Peyer's patch (tissue), 4 donors: Measurements from ENCODE around the gene S100A13. TPM values are rescaled to one million over a fixed set of nuclear protein-coding genes. Genes with fewer than 3 reads are reported as not detected.
"Not testable (repeated sequence)": the region's sequence is repeated elsewhere in the genome, so short reads cannot be mapped to it uniquely, and the experiment has no call there.

Experiments
- DNase-seq, 3 donors: peaks; one replicate each; pipeline ENCODE4 v3.0.0-alpha.2; 2017 to 2019
- H3K27ac ChIP-seq, 4 donors: fragments of 200-600 bp; sonication (generic); one replicate each; pipeline ENCODE4 v1.5.1; 2016 to 2019
- H3K27me3 ChIP-seq, 2 donors: fragments of 200-600 bp; sonication (generic); one replicate each; pipeline ENCODE4 v1.5.1; 2019
- H3K36me3 ChIP-seq, 3 donors: fragments of 200-600 bp; sonication (generic); one replicate each; pipeline ENCODE4 v1.5.1; 2016 to 2019
- H3K4me1 ChIP-seq, 4 donors: fragments of 200-600 bp; sonication (generic); one replicate each; pipeline ENCODE4 v1.5.1; 2016 to 2019
- H3K4me3 ChIP-seq, 4 donors: fragments of 200-600 bp; sonication (generic); 1 replicate in 3 of 4; 2 replicates in 1 of 4; pipeline ENCODE4 v1.5.1; 2016 to 2019; ENCODE audit warnings: mild to moderate bottlenecking in 1 of 4
- H3K9me3 ChIP-seq, 4 donors: fragments of 200-600 bp; sonication (generic); one replicate each; pipeline ENCODE4 v1.5.1; 2016 to 2019; ENCODE audit warnings: mild to moderate bottlenecking in 1 of 4
- POLR2A ChIP-seq, 2 donors: fragments of 450-650 bp; IDR thresholded peaks; one replicate each; pipeline ENCODE4 v1.5.1; 2017; ENCODE audit warnings: antibody characterized with exemption in 2 of 2, mild to moderate bottlenecking in 2 of 2, moderate library complexity in 2 of 2
- total RNA-seq, 4 donors: library from RNA; depleted of rRNA; stranded (reverse); fragments of >200 nt; gene quantifications; one replicate each; pipeline ENCODE4 v1.1.0, GENCODE V29; 2016
- TF ChIP-seq, protein P1 (sequence below), 6 experiments: fragments of 450-650 bp in 4 of 6; fragments of 200-600 bp in 2 of 6; sonication (generic) in 1 of 6; IDR thresholded peaks; one replicate each; pipeline ENCODE4 v1.5.1; 2017 to 2019; ENCODE audit warnings: antibody characterized with exemption in 6 of 6, mild to moderate bottlenecking in 3 of 6, moderate library complexity in 1 of 6

S100A13 gene
- total RNA-seq, 4 donors from 2014 or later, result 49.5 to 185 (median 52.9) TPM

DNA sequence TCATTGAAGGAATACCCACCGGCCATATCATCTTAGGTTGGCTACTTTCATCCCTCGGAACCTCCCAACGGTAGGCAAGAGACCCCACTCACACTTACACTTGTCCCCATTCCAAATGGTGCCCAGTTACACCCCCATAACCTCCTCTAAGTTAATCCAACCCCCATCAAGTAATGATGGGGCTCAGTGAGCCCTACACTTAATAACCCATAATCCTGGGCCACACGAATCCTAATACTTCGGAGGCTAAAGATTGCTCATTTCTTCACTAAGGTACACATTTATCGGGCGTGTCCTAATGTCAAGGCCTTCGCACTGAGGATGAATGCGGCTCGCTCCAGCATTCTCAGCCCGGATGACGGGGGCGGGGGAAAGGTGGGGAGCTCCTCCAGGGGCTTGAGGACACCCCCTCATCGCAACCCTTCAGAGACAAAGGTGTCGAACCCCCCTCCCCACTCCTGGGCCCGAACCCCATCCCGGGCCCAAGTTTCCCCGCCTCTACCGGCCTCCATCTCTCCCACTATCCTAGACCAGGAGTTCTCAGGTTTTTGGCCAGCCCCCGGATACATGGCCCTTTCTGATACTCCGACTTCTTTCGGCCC, 43.1 kb upstream of the S100A13 start:
- Histone ChIP-seq H3K4me1 (peaks cover 0 to 18% (median 2%) of the 10 kb centered on the region in 4 donors), H3K27me3 (no peaks in the 10 kb centered on the region), H3K4me3 (peak overlapping the region; percentile 67 to 77 (median 68)), H3K27ac (peak overlapping the region; percentile 82 to 90 (median 86)), H3K9me3 (no peaks in the 10 kb centered on the region), H3K36me3 (peaks cover 0 to 37% (median 3%) of the 10 kb centered on the region in 3 donors)
- TF ChIP-seq, protein P1, sequence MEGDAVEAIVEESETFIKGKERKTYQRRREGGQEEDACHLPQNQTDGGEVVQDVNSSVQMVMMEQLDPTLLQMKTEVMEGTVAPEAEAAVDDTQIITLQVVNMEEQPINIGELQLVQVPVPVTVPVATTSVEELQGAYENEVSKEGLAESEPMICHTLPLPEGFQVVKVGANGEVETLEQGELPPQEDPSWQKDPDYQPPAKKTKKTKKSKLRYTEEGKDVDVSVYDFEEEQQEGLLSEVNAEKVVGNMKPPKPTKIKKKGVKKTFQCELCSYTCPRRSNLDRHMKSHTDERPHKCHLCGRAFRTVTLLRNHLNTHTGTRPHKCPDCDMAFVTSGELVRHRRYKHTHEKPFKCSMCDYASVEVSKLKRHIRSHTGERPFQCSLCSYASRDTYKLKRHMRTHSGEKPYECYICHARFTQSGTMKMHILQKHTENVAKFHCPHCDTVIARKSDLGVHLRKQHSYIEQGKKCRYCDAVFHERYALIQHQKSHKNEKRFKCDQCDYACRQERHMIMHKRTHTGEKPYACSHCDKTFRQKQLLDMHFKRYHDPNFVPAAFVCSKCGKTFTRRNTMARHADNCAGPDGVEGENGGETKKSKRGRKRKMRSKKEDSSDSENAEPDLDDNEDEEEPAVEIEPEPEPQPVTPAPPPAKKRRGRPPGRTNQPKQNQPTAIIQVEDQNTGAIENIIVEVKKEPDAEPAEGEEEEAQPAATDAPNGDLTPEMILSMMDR (IDR thresholded peaks at IDR 0.05), result no peak
- no peak for TF ChIP-seq POLR2A (IDR thresholded peaks at IDR 0.05)
- DNase-seq, result peak in 1 of 3 donors; percentile 48

DNA sequence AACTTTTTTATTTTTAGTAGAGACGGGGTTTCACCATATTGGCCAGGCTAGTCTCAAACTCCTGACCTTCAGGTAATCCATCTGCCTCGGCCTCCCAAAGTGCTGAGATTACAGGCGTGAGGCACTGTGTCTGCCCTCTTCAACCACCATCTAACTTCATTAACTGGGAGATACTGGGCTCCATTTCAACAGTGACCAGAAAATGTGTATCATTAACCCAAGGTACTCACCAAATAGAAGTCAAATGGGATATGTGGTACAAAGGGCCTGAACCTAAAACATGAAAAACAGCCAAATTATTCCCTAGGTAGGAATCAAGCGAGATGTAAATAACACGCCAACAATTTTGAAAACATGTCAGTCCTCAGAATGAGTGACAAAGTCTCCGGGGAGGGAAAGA, 42.3 kb upstream of the S100A13 start:
- H3K4me1 ChIP-seq, result peaks cover 0 to 18% (median 2%) of the 10 kb centered on the region in 4 donors
- TF ChIP-seq POLR2A (IDR thresholded peaks at IDR 0.05), result no peak
- TF ChIP-seq, protein P1 (IDR thresholded peaks at IDR 0.05), result no peak
- peaks cover 0 to 44% (median 3%) of the 10 kb centered on the region in 3 donors for H3K36me3 ChIP-seq
- peak overlapping the region in 3 of 4 donors; percentile 67 to 77 (median 69) for H3K4me3 ChIP-seq
- no peaks in the 10 kb centered on the region for H3K9me3 ChIP-seq
- H3K27me3 ChIP-seq, result no peaks in the 10 kb centered on the region
- H3K27ac ChIP-seq, result no peak overlapping the region
- DNase-seq, result no peak

DNA sequence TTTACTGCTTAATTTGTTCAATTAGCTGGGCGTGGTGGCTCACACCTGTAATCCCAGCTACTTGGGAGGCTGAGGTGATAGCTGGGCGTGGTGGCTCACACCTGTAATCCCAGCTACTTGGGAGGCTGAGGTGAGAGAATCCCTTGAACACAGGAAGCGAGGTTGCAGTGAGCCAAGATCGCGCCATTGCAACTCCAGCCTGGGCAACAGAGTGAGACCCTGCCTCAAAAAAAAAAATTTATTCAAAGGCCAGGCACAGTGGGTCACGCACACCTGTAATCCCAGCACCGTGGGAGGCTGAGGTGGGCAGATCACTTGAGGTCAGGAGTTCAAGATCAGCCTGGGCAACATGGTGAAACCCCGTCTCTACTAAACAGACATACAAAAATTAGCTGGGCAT, 41.4 kb upstream of the S100A13 start:
- DNase-seq, result peak in 1 of 3 donors; percentile 10
- Histone ChIP-seq H3K4me1 (peaks cover 0 to 18% (median 2%) of the 10 kb centered on the region in 4 donors), H3K36me3 (peaks cover 0 to 53% (median 3%) of the 10 kb centered on the region in 3 donors)
- not testable (repeated sequence) for H3K27ac ChIP-seq, H3K9me3 ChIP-seq, H3K27me3 ChIP-seq, H3K4me3 ChIP-seq

DNA sequence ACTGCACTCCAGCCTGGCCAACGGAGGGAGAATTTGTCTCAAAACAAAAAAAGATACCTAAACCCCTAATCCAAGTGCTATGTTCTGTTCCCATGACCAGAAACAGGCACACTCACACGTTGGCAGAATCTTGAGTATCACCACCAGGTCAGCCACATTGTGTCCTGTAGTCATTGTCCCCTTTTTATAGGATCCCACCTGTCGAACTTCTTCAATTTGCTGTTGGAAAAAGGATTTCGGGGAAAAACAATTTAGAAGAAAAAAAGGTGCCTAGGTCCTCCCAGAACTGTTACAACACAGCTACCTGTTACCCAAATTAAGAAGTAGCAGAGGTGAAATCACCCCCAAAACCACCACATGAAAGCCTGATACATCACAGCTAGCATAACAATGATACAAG, 40.1 kb upstream of the S100A13 start:
- no peaks in the 10 kb centered on the region for H3K9me3 ChIP-seq
- no peaks in the 10 kb centered on the region for H3K27me3 ChIP-seq
- H3K4me1 ChIP-seq, result peaks cover 0 to 18% (median 2%) of the 10 kb centered on the region in 4 donors
- H3K27ac ChIP-seq, result no peak overlapping the region
- peaks cover 0 to 66% (median 3%) of the 10 kb centered on the region in 3 donors for H3K36me3 ChIP-seq
- no peak overlapping the region for H3K4me3 ChIP-seq
- peak in 1 of 3 donors; percentile 7 for DNase-seq
- TF ChIP-seq POLR2A (IDR thresholded peaks at IDR 0.05), result no peak
- TF ChIP-seq, protein P1 (IDR thresholded peaks at IDR 0.05), result no peak

DNA sequence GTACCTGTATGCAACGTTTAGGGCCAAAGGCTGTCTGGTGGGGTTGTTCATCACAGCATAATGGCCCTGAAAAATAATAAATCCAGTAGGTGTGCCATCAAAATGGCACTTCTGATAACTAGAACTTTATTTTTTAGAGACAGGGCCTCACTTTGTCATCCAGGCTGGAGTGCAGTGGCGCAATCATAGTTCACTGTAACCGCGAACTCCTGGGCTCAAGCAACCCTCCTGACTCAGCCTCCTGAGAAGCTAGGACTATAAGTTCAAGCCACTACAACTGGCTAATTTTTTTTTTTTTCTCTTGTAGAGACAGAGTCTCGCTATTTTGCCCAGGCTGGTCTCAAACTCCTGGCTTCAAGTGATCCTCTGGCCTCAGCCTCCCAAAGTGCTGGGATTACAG, 35.9 kb upstream of the S100A13 start:
- TF ChIP-seq POLR2A (IDR thresholded peaks at IDR 0.05), result no peak
- TF ChIP-seq, protein P1 (IDR thresholded peaks at IDR 0.05), result no peak
- Histone ChIP-seq H3K36me3 (peaks cover 0 to 77% (median 3%) of the 10 kb centered on the region in 3 donors), H3K27me3 (no peaks in the 10 kb centered on the region), H3K4me3 (no peak overlapping the region), H3K9me3 (no peaks in the 10 kb centered on the region), H3K4me1 (peaks cover 0 to 9% (median 0%) of the 10 kb centered on the region in 4 donors), H3K27ac (no peak overlapping the region)
- peak in 1 of 3 donors; percentile 22 for DNase-seq

DNA sequence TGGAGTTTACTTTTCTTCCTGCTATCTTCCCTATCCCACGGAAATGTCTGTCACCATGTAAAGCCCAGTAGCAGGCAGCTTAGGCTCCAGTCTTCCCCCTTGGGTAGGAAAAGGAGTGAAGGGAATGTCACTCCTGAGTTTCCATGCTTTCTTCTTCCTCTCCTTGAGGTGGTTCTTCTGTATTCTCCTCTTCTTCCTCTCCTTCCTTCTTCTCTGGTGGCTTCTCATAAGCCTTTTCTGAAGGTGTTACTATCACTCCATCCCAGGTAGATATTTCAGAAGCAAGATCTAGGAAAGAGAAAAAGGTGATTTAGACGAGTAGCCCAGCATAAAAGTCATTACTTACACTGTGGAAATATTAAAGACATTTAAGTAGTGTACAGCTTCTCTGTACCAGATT, 35.0 kb upstream of the S100A13 start:
- DNase-seq, result no peak
- Histone ChIP-seq H3K4me1 (peaks cover 0 to 9% (median 0%) of the 10 kb centered on the region in 4 donors), H3K27me3 (no peaks in the 10 kb centered on the region), H3K9me3 (no peaks in the 10 kb centered on the region), H3K36me3 (peaks cover 0 to 67% (median 3%) of the 10 kb centered on the region in 3 donors), H3K4me3 (no peak overlapping the region), H3K27ac (no peak overlapping the region)
- TF ChIP-seq POLR2A (IDR thresholded peaks at IDR 0.05), result no peak
